Liver (tissue), 9 donors: Measurements from ENCODE around the gene KRT37. TPM values are rescaled to one million over a fixed set of nuclear protein-coding genes. Genes with fewer than 3 reads are reported as not detected.

Source experiments
- DNase-seq: peaks from one replicate; pipeline ENCODE4 v3.0.0-alpha.2; 2017; ENCODE audit warnings: low spot score
- H3K27ac ChIP-seq, 2 donors: one replicate each; pipeline ENCODE4 v1.7.0; 2013; ENCODE audit warnings: inconsistent platforms in 2 of 2, low read length in 2 of 2, control low read depth in 1 of 2, low read depth in 1 of 2, mild to moderate bottlenecking in 1 of 2
- H3K27me3 ChIP-seq, 4 donors: one replicate each; pipeline versions ENCODE4 v1.6.1 to v1.7.0; 2013; ENCODE audit warnings: low read length in 3 of 4, inconsistent platforms in 1 of 4, mild to moderate bottlenecking in 1 of 4, moderate library complexity in 1 of 4; ENCODE audit not compliant: control insufficient read depth in 4 of 4, insufficient read depth in 4 of 4
- H3K36me3 ChIP-seq, 4 donors: one replicate each; pipeline versions ENCODE4 v1.6.1 to v1.7.0; 2013; ENCODE audit warnings: low read length in 3 of 4, mild to moderate bottlenecking in 3 of 4, low read depth in 1 of 4, moderate library complexity in 1 of 4; ENCODE audit not compliant: control insufficient read depth in 4 of 4, insufficient read depth in 3 of 4
- H3K4me1 ChIP-seq, 4 donors: one replicate each; pipeline versions ENCODE4 v1.6.1 to v1.7.0; 2013; ENCODE audit warnings: low read length in 3 of 4, mild to moderate bottlenecking in 3 of 4, moderate library complexity in 1 of 4; ENCODE audit not compliant: control insufficient read depth in 4 of 4, insufficient read depth in 4 of 4
- H3K4me3 ChIP-seq, 3 donors: one replicate each; pipeline versions ENCODE4 v1.6.1 to v1.7.0; 2013; ENCODE audit warnings: low read length in 3 of 3, control low read depth in 1 of 3, low read depth in 1 of 3, mild to moderate bottlenecking in 1 of 3
- H3K9ac ChIP-seq, 2 donors: one replicate each; pipeline ENCODE4 v1.7.0; 2013; ENCODE audit warnings: low read length in 2 of 2, mild to moderate bottlenecking in 2 of 2, moderate library complexity in 2 of 2, control low read depth in 1 of 2, low read depth in 1 of 2
- H3K9me3 ChIP-seq, 4 donors: one replicate each; pipeline versions ENCODE4 v1.6.1 to v1.7.0; 2013; ENCODE audit warnings: low read length in 3 of 4; ENCODE audit not compliant: control insufficient read depth in 4 of 4
- EGR1 ChIP-seq, 2 donors: IDR thresholded peaks; 2 replicates each; pipeline ENCODE4 v1.6.1; 2016 to 2018; ENCODE audit warnings: antibody characterized with exemption in 2 of 2, low read depth in 2 of 2
- FOXA1 ChIP-seq: IDR thresholded peaks from 2 replicates; pipeline ENCODE4 v1.6.1; 2016; ENCODE audit warnings: antibody characterized with exemption
- FOXA2 ChIP-seq: IDR thresholded peaks from 2 replicates; pipeline ENCODE4 v1.6.1; 2016; ENCODE audit warnings: antibody characterized with exemption
- GABPA ChIP-seq, 2 donors: IDR thresholded peaks in 1 of 2; conservative IDR thresholded peaks in 1 of 2; 2 replicates each; pipeline ENCODE4 v1.6.1; 2016; ENCODE audit warnings: antibody characterized with exemption in 2 of 2, mild to moderate bottlenecking in 1 of 2, moderate library complexity in 1 of 2
- HNF4A ChIP-seq, 2 donors: conservative IDR thresholded peaks; 2 replicates each; pipeline ENCODE4 v1.6.1; 2016; ENCODE audit warnings: antibody characterized with exemption in 2 of 2, mild to moderate bottlenecking in 2 of 2
- HNF4G ChIP-seq: IDR thresholded peaks from 2 replicates; pipeline ENCODE4 v1.6.1; 2016; ENCODE audit warnings: antibody characterized with exemption
- JUND ChIP-seq, 2 donors: IDR thresholded peaks; 2 replicates each; pipeline ENCODE4 v1.6.1; 2016; ENCODE audit warnings: antibody characterized with exemption in 2 of 2
- NR2F2 ChIP-seq: IDR thresholded peaks from 2 replicates; pipeline ENCODE4 v1.6.1; 2016; ENCODE audit warnings: antibody characterized with exemption
- RAD21 ChIP-seq, 2 donors: IDR thresholded peaks; 2 replicates each; pipeline ENCODE4 v1.6.1; 2016; ENCODE audit warnings: antibody characterized with exemption in 2 of 2, mild to moderate bottlenecking in 2 of 2
- RXRA ChIP-seq, 2 donors: IDR thresholded peaks; 2 replicates each; pipeline ENCODE4 v1.6.1; 2017 to 2018; ENCODE audit warnings: antibody characterized with exemption in 2 of 2, mild to moderate bottlenecking in 1 of 2
- SP1 ChIP-seq: IDR thresholded peaks from 2 replicates; pipeline ENCODE4 v1.6.1; 2018; ENCODE audit warnings: antibody characterized with exemption, mild to moderate bottlenecking
- TAF1 ChIP-seq: conservative IDR thresholded peaks from 2 replicates; pipeline ENCODE4 v1.6.1; 2016; ENCODE audit warnings: antibody characterized with exemption, mild to moderate bottlenecking
- YY1 ChIP-seq: IDR thresholded peaks from 2 replicates; pipeline ENCODE4 v1.6.1; 2016; ENCODE audit warnings: antibody characterized with exemption, mild to moderate bottlenecking
- WGBS: extraction: QIAGEN DNeasy Blood & Tissue Kit; methylation state at CpG from one replicate; pipeline ENCODE4 v1.1.7; 2013; 5-methylcytosine and 5-hydroxymethylcytosine counted together
- polyA plus RNA-seq, 2 donors: library from polyadenylated mRNA; stranded (reverse) in 1 of 2; unstranded in 1 of 2; fragments of 200-250 nt in 1 of 2; fragments of >200 nt in 1 of 2; fragmentation: Nextera tagmentation in 1 of 2; extraction: Ambion mirVana in 1 of 2; gene quantifications; one replicate each; pipeline versions ENCODE4 v1.2.1 to v1.2.3, GENCODE V29; 2013 to 2015
- total RNA-seq, 2 donors: library from RNA; depleted of rRNA; stranded (reverse); fragments of >200 nt; gene quantifications; one replicate each; pipeline ENCODE4 v1.2.3, GENCODE V29; 2014
- TF ChIP-seq, protein P1 (sequence below): IDR thresholded peaks from 2 replicates; pipeline ENCODE4 v1.6.1; 2016; ENCODE audit warnings: antibody characterized with exemption
- TF ChIP-seq, protein P2 (sequence below): IDR thresholded peaks from 2 replicates; pipeline ENCODE4 v1.6.1; 2016; ENCODE audit warnings: antibody characterized with exemption
- TF ChIP-seq, protein P3 (sequence below): IDR thresholded peaks from 2 replicates; pipeline ENCODE4 v1.6.1; 2016; ENCODE audit warnings: antibody characterized with exemption
- TF ChIP-seq, protein P4 (sequence below): IDR thresholded peaks from 2 replicates; pipeline ENCODE4 v1.6.1; 2016; ENCODE audit warnings: antibody characterized with exemption, mild to moderate bottlenecking
- TF ChIP-seq, protein P5 (sequence below): fragments of 150-350 bp; IDR thresholded peaks from 2 replicates; pipeline ENCODE4 v1.5.1; 2017; ENCODE audit warnings: improper control_type of control experiment, low read depth, low read length; ENCODE audit not compliant: missing input control
- donor health status: healthy.
- donor health status: healthy.
- donor health status: healthy.
- donor health status: healthy.
- donor health status: healthy.

The KRT37 gene
- total and polyA plus RNA-seq, 4 donors, result not detected

DNA sequence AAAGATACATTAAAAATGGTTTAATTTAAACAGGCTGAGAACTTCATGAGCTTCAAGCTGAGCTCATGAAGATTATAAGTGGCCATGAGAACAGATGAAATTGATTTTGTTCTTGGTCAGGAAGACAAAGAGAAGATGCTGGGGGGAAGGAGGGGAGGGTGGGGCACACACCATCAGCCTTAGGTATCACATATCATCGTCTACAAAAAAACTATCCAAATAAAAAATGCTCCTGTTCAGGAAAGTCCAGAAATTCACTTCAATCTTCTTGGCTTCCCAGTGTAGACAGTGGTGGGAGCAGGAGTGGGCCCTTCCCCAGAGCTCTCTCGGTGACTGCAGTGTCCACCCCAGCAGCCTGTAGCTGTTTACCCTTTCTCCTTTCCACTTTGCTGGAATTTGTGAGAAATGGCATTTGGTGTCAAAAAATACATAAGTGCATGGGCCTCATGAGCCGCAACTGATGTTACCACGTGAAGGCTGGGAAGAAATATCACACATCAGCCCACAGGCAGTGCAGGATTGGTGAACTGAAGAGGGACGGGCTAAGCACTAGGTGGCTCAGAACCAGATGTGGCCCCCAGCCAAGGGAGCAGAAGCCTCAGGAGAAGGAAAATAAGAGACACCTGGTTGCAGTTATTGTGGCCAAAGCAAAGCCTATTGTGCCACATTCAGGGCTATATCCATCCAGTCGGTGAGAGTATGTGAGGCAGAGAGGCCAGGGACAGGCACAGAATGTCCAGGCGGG lies 6.1 kb downstream of the KRT37 start:
- H3K36me3 ChIP-seq, result no peaks in the 10 kb centered on the region
- H3K4me1 ChIP-seq, result peaks cover 0 to 17% (median 10%) of the 10 kb centered on the region in 4 donors
- no peak for TF ChIP-seq GABPA (IDR thresholded peaks at IDR 0.05 in 1 of 2, conservative IDR thresholded peaks at IDR 0.05 in 1 of 2)
- TF ChIP-seq, protein P1, sequence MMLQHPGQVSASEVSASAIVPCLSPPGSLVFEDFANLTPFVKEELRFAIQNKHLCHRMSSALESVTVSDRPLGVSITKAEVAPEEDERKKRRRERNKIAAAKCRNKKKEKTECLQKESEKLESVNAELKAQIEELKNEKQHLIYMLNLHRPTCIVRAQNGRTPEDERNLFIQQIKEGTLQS, result no peak
- TF ChIP-seq RXRA (IDR thresholded peaks at IDR 0.05), result no peak
- TF ChIP-seq EGR1 (IDR thresholded peaks at IDR 0.05; ENCODE audit: low read depth in 2 of 2), result no peak
- TF ChIP-seq SP1, result no peak
- TF ChIP-seq JUND (IDR thresholded peaks at IDR 0.05), result no peak
- TF ChIP-seq HNF4A (conservative IDR thresholded peaks at IDR 0.05), result no peak
- TF ChIP-seq, protein P2, sequence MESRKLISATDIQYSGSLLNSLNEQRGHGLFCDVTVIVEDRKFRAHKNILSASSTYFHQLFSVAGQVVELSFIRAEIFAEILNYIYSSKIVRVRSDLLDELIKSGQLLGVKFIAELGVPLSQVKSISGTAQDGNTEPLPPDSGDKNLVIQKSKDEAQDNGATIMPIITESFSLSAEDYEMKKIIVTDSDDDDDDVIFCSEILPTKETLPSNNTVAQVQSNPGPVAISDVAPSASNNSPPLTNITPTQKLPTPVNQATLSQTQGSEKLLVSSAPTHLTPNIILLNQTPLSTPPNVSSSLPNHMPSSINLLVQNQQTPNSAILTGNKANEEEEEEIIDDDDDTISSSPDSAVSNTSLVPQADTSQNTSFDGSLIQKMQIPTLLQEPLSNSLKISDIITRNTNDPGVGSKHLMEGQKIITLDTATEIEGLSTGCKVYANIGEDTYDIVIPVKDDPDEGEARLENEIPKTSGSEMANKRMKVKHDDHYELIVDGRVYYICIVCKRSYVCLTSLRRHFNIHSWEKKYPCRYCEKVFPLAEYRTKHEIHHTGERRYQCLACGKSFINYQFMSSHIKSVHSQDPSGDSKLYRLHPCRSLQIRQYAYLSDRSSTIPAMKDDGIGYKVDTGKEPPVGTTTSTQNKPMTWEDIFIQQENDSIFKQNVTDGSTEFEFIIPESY, result no peak
- TF ChIP-seq, protein P3, sequence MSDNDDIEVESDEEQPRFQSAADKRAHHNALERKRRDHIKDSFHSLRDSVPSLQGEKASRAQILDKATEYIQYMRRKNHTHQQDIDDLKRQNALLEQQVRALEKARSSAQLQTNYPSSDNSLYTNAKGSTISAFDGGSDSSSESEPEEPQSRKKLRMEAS, result no peak
- no peak for TF ChIP-seq FOXA2
- no peak for TF ChIP-seq RAD21 (IDR thresholded peaks at IDR 0.05)
- TF ChIP-seq, protein P4, sequence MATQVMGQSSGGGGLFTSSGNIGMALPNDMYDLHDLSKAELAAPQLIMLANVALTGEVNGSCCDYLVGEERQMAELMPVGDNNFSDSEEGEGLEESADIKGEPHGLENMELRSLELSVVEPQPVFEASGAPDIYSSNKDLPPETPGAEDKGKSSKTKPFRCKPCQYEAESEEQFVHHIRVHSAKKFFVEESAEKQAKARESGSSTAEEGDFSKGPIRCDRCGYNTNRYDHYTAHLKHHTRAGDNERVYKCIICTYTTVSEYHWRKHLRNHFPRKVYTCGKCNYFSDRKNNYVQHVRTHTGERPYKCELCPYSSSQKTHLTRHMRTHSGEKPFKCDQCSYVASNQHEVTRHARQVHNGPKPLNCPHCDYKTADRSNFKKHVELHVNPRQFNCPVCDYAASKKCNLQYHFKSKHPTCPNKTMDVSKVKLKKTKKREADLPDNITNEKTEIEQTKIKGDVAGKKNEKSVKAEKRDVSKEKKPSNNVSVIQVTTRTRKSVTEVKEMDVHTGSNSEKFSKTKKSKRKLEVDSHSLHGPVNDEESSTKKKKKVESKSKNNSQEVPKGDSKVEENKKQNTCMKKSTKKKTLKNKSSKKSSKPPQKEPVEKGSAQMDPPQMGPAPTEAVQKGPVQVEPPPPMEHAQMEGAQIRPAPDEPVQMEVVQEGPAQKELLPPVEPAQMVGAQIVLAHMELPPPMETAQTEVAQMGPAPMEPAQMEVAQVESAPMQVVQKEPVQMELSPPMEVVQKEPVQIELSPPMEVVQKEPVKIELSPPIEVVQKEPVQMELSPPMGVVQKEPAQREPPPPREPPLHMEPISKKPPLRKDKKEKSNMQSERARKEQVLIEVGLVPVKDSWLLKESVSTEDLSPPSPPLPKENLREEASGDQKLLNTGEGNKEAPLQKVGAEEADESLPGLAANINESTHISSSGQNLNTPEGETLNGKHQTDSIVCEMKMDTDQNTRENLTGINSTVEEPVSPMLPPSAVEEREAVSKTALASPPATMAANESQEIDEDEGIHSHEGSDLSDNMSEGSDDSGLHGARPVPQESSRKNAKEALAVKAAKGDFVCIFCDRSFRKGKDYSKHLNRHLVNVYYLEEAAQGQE, result no peak
- no peak for TF ChIP-seq TAF1
- TF ChIP-seq HNF4G, result no peak
- TF ChIP-seq YY1, result no peak
- no peak for TF ChIP-seq NR2F2
- TF ChIP-seq, protein P5, sequence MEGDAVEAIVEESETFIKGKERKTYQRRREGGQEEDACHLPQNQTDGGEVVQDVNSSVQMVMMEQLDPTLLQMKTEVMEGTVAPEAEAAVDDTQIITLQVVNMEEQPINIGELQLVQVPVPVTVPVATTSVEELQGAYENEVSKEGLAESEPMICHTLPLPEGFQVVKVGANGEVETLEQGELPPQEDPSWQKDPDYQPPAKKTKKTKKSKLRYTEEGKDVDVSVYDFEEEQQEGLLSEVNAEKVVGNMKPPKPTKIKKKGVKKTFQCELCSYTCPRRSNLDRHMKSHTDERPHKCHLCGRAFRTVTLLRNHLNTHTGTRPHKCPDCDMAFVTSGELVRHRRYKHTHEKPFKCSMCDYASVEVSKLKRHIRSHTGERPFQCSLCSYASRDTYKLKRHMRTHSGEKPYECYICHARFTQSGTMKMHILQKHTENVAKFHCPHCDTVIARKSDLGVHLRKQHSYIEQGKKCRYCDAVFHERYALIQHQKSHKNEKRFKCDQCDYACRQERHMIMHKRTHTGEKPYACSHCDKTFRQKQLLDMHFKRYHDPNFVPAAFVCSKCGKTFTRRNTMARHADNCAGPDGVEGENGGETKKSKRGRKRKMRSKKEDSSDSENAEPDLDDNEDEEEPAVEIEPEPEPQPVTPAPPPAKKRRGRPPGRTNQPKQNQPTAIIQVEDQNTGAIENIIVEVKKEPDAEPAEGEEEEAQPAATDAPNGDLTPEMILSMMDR, result no peak
- TF ChIP-seq FOXA1, result no peak
- H3K27ac ChIP-seq, result no peak overlapping the region
- WGBS, result 94% methylated on average over 7 of the region's 7 CpGs
- no peaks in the 10 kb centered on the region for H3K27me3 ChIP-seq
- H3K9me3 ChIP-seq, result no peaks in the 10 kb centered on the region
- DNase-seq, result no peak
- H3K4me3 ChIP-seq, result no peak overlapping the region
- no peak overlapping the region for H3K9ac ChIP-seq
